Gastroesophageal sphincter (tissue), 3 donors: ENCODE results near the gene CASTOR2.
"Not testable (repeated sequence)": the region's sequence is repeated elsewhere in the genome, so short reads cannot be mapped to it uniquely, and the experiment has no call there.

Source experiments
- POLR2A ChIP-seq, 2 donors: fragments of 450-650 bp; IDR thresholded peaks; one replicate each; pipeline ENCODE4 v1.6.1; 2017; ENCODE audit warnings: antibody characterized with exemption in 2 of 2, mild to moderate bottlenecking in 2 of 2, moderate library complexity in 1 of 2
- POLR2AphosphoS5 ChIP-seq: sonication (generic); formaldehyde crosslinking; IDR thresholded peaks from one replicate; pipeline ENCODE4 v1.6.1; 2017; ENCODE audit warnings: antibody characterized with exemption
- TF ChIP-seq, protein P1 (sequence below), 4 experiments: fragments of 200-600 bp in 2 of 4; fragments of 450-650 bp in 2 of 4; sonication (generic) in 1 of 4; IDR thresholded peaks; one replicate each; pipeline ENCODE4 v1.5.1; 2017 to 2019; ENCODE audit warnings: antibody characterized with exemption in 4 of 4, mild to moderate bottlenecking in 2 of 4, moderate library complexity in 2 of 4

DNA sequence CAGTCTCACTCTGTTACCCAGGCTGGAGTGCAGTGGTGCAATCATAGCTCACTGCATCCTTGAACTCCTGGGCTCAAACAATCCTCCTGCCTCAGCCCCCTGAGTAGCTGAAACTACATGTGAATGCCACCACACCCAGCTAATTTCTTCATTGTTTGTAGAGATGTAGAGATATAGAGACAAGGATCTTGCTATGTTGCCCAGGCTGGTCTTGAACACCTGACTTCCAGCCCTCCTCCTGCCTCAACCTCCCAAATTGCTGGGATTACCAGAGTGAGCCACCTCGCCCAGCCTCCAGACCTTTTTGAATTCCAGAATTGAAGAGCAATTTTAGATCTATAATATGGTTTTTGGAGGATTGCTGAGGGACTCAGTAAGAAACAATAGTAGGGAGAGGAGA lies 40.9 kb upstream of the CASTOR2 start:
- TF ChIP-seq POLR2AphosphoS5; POLR2A (IDR thresholded peaks at IDR 0.05): not testable (repeated sequence)
- TF ChIP-seq, protein P1, sequence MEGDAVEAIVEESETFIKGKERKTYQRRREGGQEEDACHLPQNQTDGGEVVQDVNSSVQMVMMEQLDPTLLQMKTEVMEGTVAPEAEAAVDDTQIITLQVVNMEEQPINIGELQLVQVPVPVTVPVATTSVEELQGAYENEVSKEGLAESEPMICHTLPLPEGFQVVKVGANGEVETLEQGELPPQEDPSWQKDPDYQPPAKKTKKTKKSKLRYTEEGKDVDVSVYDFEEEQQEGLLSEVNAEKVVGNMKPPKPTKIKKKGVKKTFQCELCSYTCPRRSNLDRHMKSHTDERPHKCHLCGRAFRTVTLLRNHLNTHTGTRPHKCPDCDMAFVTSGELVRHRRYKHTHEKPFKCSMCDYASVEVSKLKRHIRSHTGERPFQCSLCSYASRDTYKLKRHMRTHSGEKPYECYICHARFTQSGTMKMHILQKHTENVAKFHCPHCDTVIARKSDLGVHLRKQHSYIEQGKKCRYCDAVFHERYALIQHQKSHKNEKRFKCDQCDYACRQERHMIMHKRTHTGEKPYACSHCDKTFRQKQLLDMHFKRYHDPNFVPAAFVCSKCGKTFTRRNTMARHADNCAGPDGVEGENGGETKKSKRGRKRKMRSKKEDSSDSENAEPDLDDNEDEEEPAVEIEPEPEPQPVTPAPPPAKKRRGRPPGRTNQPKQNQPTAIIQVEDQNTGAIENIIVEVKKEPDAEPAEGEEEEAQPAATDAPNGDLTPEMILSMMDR (IDR thresholded peaks at IDR 0.05): not testable (repeated sequence)
